MG63 (cell line): ENCODE results near the gene SLC66A1. TPM values are rescaled to one million over a fixed set of nuclear protein-coding genes. Genes with fewer than 3 reads are reported as not detected.

Experiments used
- DNase-seq: peaks from one replicate; pipeline ENCODE4 v3.0.0-alpha.2; 2020
- H3K27me3 ChIP-seq: fragments of 250-450 bp; sonication (Bioruptor Pico); 2 replicates; pipeline ENCODE4 v1.5.1; 2020; ENCODE audit warnings: mild to moderate bottlenecking, moderate library complexity
- H3K36me3 ChIP-seq: fragments of 250-450 bp; sonication (Bioruptor Pico); 2 replicates; pipeline ENCODE4 v1.5.1; 2020; ENCODE audit warnings: mild to moderate bottlenecking, moderate library complexity
- H3K4me3 ChIP-seq: fragments of 250-450 bp; sonication (Bioruptor Pico); 2 replicates; pipeline ENCODE4 v1.5.1; 2020; ENCODE audit warnings: mild to moderate bottlenecking, moderate library complexity
- H3K9me3 ChIP-seq: fragments of 250-450 bp; sonication (Bioruptor Pico); 2 replicates; pipeline ENCODE4 v1.5.1; 2020; ENCODE audit warnings: mild to moderate bottlenecking, moderate library complexity
- total RNA-seq: library from RNA; depleted of rRNA; stranded (reverse); fragments of >200 nt; shearing (Covaris generic); gene quantifications from 2 replicates; pipeline ENCODE4 v1.2.3, GENCODE V29; 2014; ENCODE audit warnings: low replicate concordance

The SLC66A1 gene
- total RNA-seq, 1 experiment from 2014 or later, result 19.9 TPM

DNA sequence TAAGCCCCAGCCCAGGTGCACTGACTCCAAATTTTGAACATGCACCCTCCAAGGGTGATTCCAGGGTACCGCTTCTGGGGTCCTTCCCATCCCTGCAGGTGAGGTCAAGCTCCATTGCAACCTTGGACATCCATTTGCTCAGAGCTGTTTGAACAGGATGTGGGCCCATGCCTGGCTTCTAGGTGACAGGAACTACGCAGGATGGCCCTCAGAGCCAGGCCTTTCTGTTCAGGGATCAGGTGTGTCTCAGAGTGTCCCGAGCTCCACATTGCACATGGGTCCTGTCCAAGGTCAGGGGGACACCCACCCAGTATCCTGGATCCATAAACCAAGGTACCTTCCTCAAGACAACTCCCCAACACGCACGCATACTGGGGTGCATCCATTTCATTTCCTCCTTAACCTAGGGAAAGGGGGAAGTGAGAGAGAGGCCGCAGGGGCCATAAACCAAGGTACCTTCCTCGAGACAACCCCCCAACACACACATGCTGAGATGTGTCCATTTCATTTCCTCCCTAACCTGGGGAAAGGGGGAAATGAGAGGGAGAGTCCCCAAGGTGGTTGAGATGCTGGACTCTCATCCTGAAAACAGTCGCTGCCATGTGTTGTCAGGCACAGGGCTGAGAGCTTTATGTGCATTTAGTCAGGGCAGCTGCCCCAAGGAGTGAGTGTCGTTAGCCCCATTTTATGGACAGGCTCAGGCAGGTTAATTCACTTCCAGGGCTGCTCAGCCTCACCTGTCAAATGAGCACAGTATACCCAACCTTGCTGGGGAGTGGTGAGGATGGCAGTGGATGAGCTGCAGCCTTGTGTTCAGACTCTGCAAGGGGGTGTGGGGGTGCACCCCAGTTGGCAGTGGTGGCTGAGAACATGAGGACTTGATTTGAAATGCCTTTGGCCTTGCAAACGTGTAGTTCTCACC, 2.1 kb downstream of the SLC66A1 start:
- peaks cover 13% of the 10 kb centered on the region for H3K36me3 ChIP-seq
- DNase-seq, result no peak
- no peaks in the 10 kb centered on the region for H3K27me3 ChIP-seq
- no peak overlapping the region for H3K4me3 ChIP-seq
- H3K9me3 ChIP-seq, result no peaks in the 10 kb centered on the region

DNA sequence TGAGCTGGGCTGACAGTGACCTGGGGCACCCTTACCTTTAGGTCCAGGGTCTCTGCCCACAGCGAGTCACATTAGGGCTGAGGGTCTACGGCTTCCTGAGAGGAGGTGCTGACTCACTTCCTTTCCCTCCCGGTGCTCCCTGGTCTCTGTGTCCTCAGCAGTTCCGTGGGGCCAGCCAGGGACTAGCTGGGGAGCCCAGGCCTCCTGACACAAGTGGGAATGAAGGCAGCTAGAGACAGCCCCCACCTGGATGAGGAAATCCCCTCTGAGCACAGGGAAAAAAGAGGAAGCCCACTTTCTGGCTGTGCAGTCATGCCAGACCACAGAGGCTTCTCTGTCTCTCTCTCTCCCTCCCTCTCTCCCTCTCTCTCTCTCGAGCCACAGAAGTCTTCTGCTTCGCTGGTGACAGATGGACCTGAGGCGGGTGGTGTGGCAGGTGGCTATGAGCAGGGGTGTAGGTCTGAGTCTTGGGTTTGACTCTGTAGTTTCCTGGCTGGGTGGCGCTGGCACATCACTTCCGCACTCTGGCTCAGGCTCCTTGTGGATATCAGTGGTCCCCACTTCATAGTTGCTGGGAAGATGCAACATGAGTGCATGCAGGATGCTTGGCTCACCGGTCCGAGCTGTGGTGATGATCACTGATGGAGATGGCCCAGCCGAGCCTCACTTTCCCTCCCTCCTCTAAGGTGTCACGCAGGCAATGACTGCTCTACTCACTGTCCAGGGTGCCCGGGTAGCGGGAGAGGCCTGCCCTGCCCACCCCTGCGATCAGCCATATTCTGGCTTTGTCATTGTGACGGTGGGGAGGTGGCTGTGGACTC, 3.5 kb downstream of the SLC66A1 start:
- Histone ChIP-seq H3K27me3 (no peaks in the 10 kb centered on the region), H3K9me3 (no peaks in the 10 kb centered on the region)

DNA sequence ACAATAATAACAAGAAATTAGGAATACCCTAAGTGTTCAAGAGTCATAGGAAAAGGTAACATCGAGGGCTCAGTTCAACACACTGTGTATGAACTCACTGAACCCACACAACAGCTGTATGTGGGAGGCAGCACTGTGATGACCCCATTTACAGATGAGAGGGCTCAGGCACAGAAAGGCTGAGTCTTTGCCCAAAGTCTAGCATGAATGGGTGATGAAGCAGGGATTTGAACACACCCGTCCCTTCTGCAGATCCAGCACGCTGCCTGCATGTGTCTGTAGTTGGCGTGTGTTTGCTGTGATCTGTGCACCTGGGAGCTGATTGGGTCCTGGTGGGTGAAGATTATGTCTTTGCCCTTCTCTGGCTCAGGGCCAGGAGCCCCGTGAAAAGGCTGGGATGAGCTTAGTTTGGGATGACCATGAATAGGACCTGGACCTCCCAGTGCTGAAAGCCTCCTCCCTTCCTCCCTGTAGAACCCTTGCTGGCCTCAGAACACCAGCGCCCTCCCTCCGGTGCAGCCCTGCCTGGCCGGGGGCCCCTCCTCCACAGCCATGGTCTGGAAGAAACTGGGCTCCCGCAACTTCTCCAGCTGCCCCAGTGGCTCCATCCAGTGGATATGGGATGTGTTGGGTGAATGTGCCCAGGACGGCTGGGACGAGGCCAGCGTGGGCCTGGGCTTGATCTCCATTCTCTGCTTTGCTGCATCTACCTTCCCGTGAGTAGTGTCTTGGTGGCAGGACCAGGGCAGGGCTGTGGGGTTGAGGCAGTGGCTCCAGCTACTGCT, 5.2 kb downstream of the SLC66A1 start:
- H3K4me3 ChIP-seq, result no peak overlapping the region
- H3K36me3 ChIP-seq, result peaks cover 10% of the 10 kb centered on the region
- no peaks in the 10 kb centered on the region for H3K9me3 ChIP-seq
- no peak for DNase-seq
- H3K27me3 ChIP-seq, result no peaks in the 10 kb centered on the region

More for the DNA sequence above, 3.5 kb downstream of the SLC66A1 start:
- DNase-seq, result no peak
- peaks cover 10% of the 10 kb centered on the region for H3K36me3 ChIP-seq
- H3K4me3 ChIP-seq, result no peak overlapping the region

DNA sequence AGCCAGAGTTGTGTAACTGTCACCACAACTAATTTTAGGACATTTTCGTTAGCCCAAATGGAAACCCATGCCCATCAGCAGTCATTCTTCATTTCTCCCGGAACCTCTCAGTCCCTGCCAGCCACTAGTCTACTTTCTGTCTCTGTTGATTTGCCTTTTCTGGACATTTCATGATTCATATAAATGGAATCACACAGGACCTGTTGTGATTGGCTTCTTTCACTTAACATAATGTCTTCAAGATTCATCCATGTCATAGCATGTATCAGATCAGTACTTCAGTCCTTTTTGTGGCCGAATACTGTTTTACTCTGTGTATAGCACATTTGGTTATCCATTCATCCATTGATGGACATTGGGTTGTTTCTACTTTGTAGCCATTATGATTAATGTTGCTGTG, 7.1 kb downstream of the SLC66A1 start:
- H3K36me3 ChIP-seq, result peaks cover 10% of the 10 kb centered on the region
- no peak for DNase-seq
- H3K4me3 ChIP-seq, result no peak overlapping the region
- H3K27me3 ChIP-seq, result no peaks in the 10 kb centered on the region
- no peaks in the 10 kb centered on the region for H3K9me3 ChIP-seq

DNA sequence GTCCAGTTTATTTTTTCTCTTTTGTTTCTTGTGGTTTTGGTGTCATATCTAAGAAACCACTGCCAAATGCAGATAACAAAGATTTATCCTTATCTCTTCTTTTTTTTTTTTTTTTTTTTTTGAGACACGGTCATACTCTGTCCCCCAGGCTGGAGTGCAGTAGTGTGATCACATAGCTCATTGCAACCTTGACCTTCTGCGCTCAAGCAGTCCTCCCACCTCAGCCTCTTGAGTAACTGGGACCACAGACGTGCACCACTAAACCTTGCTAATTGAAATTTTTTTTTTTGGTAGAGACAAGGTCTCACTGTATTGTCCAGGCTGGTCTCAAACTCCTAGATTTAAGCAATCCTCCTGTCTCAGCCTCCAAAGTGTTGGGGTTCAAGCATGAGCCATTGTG, 8.9 kb downstream of the SLC66A1 start:
- Histone ChIP-seq H3K9me3 (no peaks in the 10 kb centered on the region), H3K36me3 (peaks cover 17% of the 10 kb centered on the region)
- no peak for DNase-seq

DNA sequence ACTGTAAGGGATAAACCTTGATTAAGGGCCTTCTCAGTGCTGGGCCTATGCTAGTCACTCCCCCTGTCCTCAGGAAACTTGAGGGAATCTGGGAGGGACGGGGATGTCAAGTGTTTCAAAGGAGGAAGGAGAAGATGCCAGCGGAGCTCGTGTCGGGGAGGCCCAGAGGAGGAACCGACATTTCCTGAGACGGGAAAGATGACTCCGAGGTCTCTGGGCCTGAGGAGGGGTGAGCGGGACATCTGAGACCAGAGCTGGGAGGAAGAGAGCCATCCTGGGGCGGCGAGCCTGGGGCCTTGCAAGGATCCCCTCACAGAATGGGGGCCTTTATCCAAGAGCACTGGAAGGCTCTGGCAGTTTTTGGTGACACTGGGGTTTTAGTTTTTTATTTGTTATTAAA, 10.4 kb downstream of the SLC66A1 start:
- no peak for DNase-seq
- no peak overlapping the region for H3K4me3 ChIP-seq
- peaks cover 22% of the 10 kb centered on the region for H3K36me3 ChIP-seq
- H3K27me3 ChIP-seq, result no peaks in the 10 kb centered on the region
- no peaks in the 10 kb centered on the region for H3K9me3 ChIP-seq

More for the DNA sequence above, 8.9 kb downstream of the SLC66A1 start:
- Histone ChIP-seq H3K4me3 (no peak overlapping the region), H3K27me3 (no peaks in the 10 kb centered on the region)

DNA sequence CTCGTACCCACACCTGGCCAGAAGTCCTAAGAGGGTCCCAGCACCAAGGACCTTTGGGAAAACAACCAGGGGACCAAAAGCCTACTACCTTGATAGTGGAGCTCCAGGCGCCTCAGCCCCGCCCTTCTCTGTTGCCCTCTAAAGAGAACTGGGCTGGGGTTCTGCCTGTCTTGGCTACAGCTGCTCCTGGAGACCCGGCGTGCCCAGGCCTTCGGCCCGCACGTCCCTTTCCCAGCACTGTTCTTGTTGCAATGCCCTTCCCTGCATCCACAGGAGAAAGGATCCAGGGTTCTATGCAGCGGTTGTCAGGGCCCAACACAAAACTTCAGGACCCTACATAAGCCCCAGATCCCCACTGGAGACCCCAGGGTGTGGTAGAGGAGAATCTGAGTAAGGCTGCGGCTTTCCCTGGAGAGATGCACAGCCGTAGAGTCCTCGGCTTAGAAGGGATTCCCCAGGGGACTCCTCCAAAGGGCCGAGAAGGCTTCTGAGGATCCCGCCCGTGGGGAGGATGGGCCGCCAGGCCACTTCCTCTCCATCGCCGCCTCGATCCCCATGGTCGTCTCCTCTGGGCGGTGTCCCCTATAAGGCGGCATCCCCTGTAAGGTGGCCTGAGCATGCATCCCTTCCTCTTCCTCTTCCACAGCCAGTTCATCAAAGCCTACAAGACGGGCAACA, 12.0 kb downstream of the SLC66A1 start:
- Histone ChIP-seq H3K27me3 (no peaks in the 10 kb centered on the region), H3K4me3 (no peak overlapping the region), H3K9me3 (no peaks in the 10 kb centered on the region), H3K36me3 (peaks cover 14% of the 10 kb centered on the region)
- no peak for DNase-seq

DNA sequence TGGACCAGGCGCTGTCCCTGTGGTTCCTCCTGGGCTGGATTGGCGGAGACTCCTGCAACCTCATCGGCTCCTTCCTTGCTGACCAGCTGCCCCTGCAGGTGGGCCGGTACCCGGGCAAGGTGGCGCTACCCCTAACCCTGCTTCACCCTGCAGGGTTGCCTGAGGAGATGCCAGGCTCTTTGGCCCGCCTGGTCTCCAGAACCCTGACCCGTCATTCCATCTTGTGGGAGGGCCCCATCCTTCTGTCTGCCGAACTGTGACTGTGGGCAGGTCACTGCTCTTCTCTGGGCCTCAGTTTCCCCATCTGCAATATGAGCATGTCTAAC, 12.5 kb downstream of the SLC66A1 start:
- H3K36me3 ChIP-seq, result peaks cover 14% of the 10 kb centered on the region
- H3K4me3 ChIP-seq, result no peak overlapping the region
- H3K27me3 ChIP-seq, result no peaks in the 10 kb centered on the region
- DNase-seq, result no peak
- no peaks in the 10 kb centered on the region for H3K9me3 ChIP-seq

DNA sequence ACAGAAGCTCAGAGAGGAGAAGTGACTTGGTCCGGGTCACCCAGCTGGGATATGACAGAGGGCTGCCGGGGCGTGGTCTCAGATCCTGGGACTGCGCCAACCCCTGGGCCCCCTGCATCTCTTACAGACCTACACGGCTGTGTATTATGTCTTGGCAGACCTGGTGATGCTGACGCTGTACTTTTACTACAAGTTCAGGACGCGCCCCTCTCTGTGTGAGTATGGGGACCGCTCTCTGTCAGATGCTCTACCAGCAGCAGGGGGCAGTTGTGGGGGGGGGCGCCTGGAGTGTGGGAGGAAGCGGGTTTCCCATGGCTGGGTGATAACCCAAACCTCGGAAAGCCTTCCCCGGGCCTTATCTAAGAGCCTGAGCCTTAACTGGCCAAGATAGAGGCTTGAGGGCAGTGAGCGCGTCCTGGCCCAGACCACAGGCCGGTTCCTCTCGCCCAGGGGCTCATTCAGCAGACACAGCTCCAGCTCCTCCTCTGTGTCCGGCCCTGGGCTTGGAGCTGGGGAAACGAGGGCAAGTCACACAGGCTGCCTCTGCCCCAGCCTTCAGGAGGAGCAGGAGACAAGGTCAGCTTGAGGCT, 13.3 kb downstream of the SLC66A1 start:
- no peaks in the 10 kb centered on the region for H3K27me3 ChIP-seq
- DNase-seq, result no peak
- H3K9me3 ChIP-seq, result no peaks in the 10 kb centered on the region
- H3K4me3 ChIP-seq, result no peak overlapping the region
- H3K36me3 ChIP-seq, result peaks cover 14% of the 10 kb centered on the region

DNA sequence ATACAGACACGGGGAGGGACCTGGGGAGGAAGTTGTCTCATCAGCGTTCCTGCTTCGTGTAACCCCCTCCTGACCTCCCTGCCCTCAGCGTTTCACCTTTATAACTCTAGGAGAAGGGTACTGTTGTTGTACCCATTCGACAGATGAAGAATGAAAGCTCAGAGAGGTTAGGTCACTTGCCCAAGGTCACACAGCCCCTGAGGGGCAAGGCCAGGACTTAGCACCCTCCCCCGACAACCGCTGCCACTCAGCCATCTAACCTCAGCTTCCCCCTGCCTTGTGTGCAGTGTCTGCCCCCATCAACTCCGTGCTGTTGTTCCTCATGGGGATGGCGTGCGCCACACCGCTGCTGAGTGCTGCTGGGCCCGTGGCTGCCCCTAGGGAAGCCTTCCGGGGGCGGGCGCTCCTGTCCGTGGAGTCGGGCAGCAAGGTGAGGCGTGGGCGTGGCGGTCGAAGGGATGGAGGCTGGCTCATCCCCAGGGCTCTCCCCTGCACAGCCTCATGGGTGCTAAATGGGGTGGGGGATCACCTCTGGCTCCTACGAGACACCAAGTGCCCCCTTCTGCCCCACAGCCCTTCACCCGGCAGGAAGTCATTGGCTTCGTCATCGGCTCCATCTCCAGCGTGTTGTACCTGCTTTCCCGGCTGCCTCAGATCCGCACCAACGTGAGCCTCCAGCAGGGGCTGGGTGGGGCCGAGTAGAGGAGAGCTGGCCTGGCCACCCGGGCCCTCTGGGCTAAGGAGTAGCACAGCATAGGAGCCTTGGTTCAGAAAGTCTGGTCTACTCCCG, 14.0 kb downstream of the SLC66A1 start:
- H3K9me3 ChIP-seq, result no peaks in the 10 kb centered on the region
- no peak for DNase-seq
- no peaks in the 10 kb centered on the region for H3K27me3 ChIP-seq
- H3K4me3 ChIP-seq, result no peak overlapping the region
- H3K36me3 ChIP-seq, result peaks cover 14% of the 10 kb centered on the region

DNA sequence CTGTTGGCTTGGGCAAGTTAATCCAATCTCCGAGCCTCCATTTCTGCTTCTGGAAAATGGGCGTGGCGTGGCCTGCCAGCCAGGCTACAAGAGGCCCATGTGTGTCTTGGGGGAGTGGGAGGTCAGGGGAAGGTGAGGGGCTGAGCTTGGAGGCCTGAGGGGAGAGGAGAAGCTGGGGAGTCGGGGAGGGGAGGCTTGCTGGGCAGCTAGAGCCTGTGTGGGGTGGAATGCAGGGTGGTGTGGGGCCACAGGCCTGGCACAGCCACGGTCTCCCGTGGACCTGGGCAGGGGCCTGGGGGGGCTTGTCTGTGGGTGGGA, 14.6 kb downstream of the SLC66A1 start:
- H3K9me3 ChIP-seq, result no peaks in the 10 kb centered on the region
- no peak for DNase-seq
- peaks cover 14% of the 10 kb centered on the region for H3K36me3 ChIP-seq
- no peaks in the 10 kb centered on the region for H3K27me3 ChIP-seq
- H3K4me3 ChIP-seq, result no peak overlapping the region

DNA sequence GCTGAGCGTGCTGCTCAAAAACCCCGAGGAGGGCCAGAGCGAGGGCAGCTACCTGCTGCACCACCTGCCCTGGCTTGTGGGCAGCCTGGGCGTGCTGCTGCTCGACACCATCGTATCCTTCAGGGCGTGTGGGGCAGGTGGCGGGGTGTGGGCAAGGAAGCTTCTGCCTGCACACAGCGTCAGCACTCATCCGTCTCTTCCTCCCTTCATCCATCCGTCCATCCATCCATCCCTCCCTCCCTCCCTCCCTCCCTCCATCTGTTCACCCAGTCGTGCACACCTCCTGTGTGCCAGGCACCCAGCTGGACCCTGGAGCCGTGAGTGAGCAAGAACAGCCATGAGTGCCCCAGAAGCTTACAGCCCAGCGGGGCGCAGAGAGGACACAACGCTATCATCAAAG, 15.2 kb downstream of the SLC66A1 start:
- no peak for DNase-seq
- no peak overlapping the region for H3K4me3 ChIP-seq
- peaks cover 14% of the 10 kb centered on the region for H3K36me3 ChIP-seq
- H3K27me3 ChIP-seq, result no peaks in the 10 kb centered on the region
- no peaks in the 10 kb centered on the region for H3K9me3 ChIP-seq

DNA sequence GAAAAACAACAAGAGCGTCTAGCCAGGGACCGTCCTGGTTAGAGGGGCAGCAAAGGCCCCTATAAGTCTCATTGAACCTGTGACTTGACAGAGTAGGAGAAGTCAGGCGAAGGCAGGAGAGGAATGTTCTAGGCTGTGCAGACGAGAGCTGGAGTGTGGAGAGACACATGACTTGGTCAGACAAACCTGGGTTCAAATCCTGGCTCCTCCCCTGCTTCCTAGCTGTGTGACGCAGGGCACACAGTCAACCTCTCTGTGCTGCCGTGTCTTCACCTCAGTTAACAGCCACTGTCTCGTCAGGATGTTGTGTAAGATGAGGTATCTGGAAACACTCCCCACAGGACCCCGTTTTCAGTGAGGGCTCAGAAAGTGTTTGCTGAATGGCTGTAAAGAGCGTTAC, 15.6 kb downstream of the SLC66A1 start:
- no peak overlapping the region for H3K4me3 ChIP-seq
- H3K36me3 ChIP-seq, result peaks cover 14% of the 10 kb centered on the region
- no peaks in the 10 kb centered on the region for H3K9me3 ChIP-seq
- no peak for DNase-seq
- H3K27me3 ChIP-seq, result no peaks in the 10 kb centered on the region

DNA sequence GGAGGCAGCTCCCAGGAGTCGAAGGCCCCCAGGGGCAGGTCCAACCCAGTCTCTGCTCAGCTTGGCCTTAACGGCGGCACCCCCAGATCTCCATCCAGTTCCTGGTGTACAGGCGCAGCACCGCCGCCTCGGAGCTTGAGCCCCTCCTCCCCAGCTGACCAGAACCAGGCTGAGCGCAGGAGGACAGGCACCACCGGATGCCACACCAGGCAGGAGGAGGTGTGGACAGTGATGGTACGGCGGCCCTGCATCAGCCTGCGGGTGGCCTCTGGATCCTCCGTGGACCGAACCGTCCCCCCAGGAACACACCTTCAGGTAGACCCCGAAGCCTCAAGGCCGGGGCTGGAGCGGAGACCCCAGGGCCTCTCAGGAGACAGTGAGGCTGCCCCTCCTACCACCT, 16.4 kb downstream of the SLC66A1 start:
- no peak for DNase-seq
- Histone ChIP-seq H3K4me3 (no peak overlapping the region), H3K36me3 (peaks cover 14% of the 10 kb centered on the region), H3K27me3 (no peaks in the 10 kb centered on the region), H3K9me3 (no peaks in the 10 kb centered on the region)

DNA sequence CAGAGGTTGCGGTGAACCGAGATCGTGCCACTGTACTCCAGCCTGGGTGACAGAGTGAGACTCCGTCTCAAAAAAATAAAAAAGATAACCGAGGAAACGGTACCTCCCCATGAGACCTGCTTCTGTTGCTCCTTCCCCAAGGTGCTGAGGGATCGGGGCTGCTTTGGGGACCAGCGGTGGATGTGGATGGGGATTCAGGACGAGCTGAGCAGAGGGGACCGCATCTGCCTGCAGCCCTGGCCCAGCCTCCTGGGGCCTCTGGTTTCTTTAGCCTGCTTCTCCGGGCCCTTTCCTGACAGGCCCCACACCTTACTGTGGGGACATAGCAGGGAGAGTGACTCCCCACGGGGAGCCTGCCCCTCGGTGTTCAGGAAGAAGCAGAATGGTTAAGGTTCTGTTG, 17.1 kb downstream of the SLC66A1 start:
- Histone ChIP-seq H3K36me3 (peaks cover 14% of the 10 kb centered on the region), H3K4me3 (no peak overlapping the region), H3K9me3 (no peaks in the 10 kb centered on the region), H3K27me3 (no peaks in the 10 kb centered on the region)
- no peak for DNase-seq

DNA sequence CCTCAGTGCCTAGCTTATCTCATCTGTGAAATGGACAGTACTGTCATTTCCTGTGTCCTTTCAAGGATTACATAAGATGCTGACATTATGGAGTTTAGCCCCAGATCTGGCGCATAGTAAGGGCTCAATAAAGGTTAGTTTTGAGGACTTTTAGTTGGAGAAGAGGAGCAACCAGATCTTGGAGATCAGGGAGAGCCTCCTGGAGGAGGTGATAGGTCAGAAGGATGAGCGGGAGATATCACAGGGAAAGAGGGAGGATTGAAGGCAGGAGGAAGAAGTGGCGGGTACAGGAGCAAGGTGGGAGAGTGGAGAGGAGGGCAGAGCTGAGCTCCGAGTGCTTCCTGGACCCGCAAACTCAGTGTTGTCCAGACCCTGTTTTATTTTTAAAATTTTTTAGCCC, 17.5 kb downstream of the SLC66A1 start:
- Histone ChIP-seq H3K9me3 (no peaks in the 10 kb centered on the region), H3K36me3 (peaks cover 12% of the 10 kb centered on the region), H3K27me3 (no peaks in the 10 kb centered on the region), H3K4me3 (no peak overlapping the region)
- DNase-seq, result no peak
